ENCODE measurements around the gene SLC16A13. TPM values are rescaled to one million over a fixed set of nuclear protein-coding genes. Genes with fewer than 3 reads are reported as not detected.

The SLC16A13 gene
- total RNA-seq, 1 donor from 2014 or later = 1.5 TPM

DNA sequence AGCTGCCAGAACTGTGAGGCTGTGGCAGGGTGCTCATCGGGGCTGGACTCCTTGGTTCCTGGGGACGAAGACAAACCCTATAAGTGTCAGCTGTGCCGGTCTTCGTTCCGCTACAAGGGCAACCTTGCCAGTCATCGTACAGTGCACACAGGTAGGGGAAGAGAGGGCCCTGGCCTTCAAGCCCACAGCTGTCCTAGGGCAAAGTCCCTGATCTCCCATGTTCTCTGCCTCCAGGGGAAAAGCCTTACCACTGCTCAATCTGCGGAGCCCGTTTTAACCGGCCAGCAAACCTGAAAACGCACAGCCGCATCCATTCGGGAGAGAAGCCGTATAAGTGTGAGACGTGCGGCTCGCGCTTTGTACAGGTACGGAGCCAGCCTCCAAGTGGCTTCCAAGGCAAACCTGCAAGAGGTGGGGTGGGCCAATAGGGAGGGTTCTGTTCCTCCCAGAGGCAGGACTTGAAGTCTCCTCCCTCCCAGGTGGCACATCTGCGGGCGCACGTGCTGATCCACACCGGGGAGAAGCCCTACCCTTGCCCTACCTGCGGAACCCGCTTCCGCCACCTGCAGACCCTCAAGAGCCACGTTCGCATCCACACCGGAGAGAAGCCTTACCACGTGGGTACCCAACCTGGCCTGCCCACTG, 9.2 kb upstream of the SLC16A13 start:
- H3K27ac ChIP-seq = no peak overlapping the region
- H3K36me3 ChIP-seq = no peaks in the 10 kb centered on the region
- H3K4me3 ChIP-seq = no peak overlapping the region
- H3K4me1 ChIP-seq = peaks cover 0 to 8% of the 10 kb centered on the region in 2 donors
- DNase-seq (ENCODE audit: low spot score in 2 of 2) = no peak
- TF ChIP-seq, protein P1, sequence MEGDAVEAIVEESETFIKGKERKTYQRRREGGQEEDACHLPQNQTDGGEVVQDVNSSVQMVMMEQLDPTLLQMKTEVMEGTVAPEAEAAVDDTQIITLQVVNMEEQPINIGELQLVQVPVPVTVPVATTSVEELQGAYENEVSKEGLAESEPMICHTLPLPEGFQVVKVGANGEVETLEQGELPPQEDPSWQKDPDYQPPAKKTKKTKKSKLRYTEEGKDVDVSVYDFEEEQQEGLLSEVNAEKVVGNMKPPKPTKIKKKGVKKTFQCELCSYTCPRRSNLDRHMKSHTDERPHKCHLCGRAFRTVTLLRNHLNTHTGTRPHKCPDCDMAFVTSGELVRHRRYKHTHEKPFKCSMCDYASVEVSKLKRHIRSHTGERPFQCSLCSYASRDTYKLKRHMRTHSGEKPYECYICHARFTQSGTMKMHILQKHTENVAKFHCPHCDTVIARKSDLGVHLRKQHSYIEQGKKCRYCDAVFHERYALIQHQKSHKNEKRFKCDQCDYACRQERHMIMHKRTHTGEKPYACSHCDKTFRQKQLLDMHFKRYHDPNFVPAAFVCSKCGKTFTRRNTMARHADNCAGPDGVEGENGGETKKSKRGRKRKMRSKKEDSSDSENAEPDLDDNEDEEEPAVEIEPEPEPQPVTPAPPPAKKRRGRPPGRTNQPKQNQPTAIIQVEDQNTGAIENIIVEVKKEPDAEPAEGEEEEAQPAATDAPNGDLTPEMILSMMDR (IDR thresholded peaks at IDR 0.05) = no peak
- H3K9me3 ChIP-seq = no peaks in the 10 kb centered on the region
- intact Hi-C loops (cut with DNase I) = no loop called here
- peaks cover 14% of the 10 kb centered on the region for H3K27me3 ChIP-seq

DNA sequence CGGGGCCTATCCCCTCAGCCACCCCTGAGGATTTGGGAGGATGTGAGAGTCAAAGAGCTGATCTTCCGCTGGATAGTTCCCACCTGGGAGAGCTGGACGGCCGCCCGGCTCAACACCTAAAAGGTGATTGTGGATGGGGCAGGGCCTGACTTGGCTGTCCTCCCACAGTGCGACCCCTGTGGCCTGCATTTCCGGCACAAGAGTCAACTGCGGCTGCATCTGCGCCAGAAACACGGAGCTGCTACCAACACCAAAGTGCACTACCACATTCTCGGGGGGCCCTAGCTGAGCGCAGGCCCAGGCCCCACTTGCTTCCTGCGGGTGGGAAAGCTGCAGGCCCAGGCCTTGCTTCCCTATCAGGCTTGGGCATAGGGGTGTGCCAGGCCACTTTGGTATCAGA, 8.5 kb upstream of the SLC16A13 start:
- no peak overlapping the region for H3K4me3 ChIP-seq
- H3K4me1 ChIP-seq = peaks cover 0 to 3% of the 10 kb centered on the region in 2 donors
- peaks cover 12% of the 10 kb centered on the region for H3K27me3 ChIP-seq
- no peak for DNase-seq (ENCODE audit: low spot score in 2 of 2)
- TF ChIP-seq, protein P1 (IDR thresholded peaks at IDR 0.05) = no peak
- no peaks in the 10 kb centered on the region for H3K36me3 ChIP-seq
- no peaks in the 10 kb centered on the region for H3K9me3 ChIP-seq
- intact Hi-C loops (cut with DNase I) = no loop called here
- no peak overlapping the region for H3K27ac ChIP-seq

DNA sequence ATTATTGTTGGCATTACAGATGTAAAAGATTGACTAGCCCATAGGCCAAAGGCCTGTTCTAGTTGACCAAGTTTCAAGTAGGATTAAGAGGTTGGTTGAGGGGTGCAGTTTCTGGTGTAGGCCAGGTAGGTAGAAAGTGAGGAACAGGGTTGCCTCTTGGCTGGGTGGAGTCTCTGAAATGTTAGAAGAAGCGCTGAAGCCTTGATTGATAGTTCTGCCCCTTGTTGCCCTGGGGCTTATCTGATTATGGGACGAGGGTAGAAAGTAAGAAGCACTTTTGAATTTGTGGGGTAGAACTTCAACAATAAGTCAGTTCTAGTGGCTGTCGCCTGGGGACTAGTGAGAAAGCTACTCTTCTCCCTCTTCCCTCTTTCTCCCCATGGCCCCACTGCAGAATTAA, 6.7 kb upstream of the SLC16A13 start:
- TF ChIP-seq, protein P1 (IDR thresholded peaks at IDR 0.05) = no peak
- no peaks in the 10 kb centered on the region for H3K27me3 ChIP-seq
- peak overlapping the region in 1 of 2 donors; percentile 45 for H3K27ac ChIP-seq
- no peaks in the 10 kb centered on the region for H3K36me3 ChIP-seq
- intact Hi-C loops (cut with DNase I) = no loop called here
- H3K4me3 ChIP-seq = no peak overlapping the region
- H3K4me1 ChIP-seq = no peaks in the 10 kb centered on the region
- no peaks in the 10 kb centered on the region for H3K9me3 ChIP-seq
- DNase-seq (ENCODE audit: low spot score in 2 of 2) = no peak

DNA sequence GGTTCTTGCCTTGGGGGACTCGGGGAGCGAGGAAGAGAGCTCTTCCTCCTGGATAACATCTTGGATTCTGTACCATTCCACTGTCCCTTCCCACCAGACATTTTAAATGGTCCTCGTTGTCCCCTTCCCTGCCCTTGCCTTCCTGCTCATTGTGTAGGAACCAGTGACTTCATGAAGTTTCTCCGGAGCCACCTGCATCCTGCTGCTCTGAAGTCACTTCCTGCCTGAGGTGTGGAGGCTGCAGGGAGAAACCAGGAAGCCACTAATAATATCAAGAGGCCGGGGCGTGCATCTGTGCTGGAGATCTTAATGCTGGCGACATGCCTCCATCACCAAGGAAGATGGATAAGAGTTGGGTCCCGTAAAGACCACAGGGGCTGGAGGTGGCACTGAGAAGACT, 6.2 kb upstream of the SLC16A13 start:
- intact Hi-C loops (cut with DNase I) = no loop called here
- Histone ChIP-seq H3K36me3 (no peaks in the 10 kb centered on the region), H3K27ac (no peak overlapping the region), H3K4me1 (no peaks in the 10 kb centered on the region), H3K27me3 (no peaks in the 10 kb centered on the region), H3K9me3 (no peaks in the 10 kb centered on the region), H3K4me3 (no peak overlapping the region)
- DNase-seq (ENCODE audit: low spot score in 2 of 2) = no peak
- TF ChIP-seq, protein P1 (IDR thresholded peaks at IDR 0.05) = no peak

DNA sequence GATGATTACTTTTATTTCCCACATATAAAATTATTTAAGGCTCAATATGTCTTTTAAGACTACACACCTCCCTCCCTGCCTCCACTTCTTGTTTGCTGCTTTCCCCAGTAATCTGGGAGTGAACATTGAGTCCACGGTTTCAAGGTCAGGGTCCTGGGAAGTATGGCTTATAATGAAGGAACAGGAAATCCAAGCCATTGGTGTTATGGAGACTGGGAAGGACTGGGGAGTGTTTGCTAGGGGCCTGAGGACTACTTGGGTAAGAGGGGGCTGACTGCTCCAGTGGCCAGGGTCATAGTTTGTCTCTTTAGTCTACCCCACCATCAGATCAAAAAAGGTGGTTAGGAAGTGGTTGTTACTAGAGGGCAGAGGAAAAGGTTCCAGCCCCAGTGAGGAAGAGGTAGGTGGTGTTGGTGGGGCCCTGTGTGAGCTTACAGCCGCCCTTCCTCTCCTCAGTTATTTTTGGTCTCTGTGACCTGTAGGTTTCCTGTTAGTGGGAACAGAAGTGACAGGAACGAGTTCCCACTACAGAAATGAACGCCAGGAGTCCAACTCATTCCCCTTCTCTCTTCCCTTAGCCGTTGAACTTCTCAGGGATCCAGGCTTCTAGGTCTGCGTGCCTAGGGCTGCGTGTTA, 742 bp upstream of the SLC16A13 start:
- TF ChIP-seq, protein P1 (IDR thresholded peaks at IDR 0.05) = no peak
- intact Hi-C loops (cut with DNase I) = no loop called here
- no peaks in the 10 kb centered on the region for H3K36me3 ChIP-seq
- peak overlapping the region; percentile 57 to 59 for H3K4me3 ChIP-seq
- H3K9me3 ChIP-seq = no peaks in the 10 kb centered on the region
- DNase-seq (ENCODE audit: low spot score in 2 of 2) = no peak
- H3K27me3 ChIP-seq = no peaks in the 10 kb centered on the region
- H3K4me1 ChIP-seq = peaks cover 0 to 5% of the 10 kb centered on the region in 2 donors
- H3K27ac ChIP-seq = peak overlapping the region; percentile 43 to 63

All from ascending aorta (tissue), 2 donors.